Subcutaneous preadipocyte (primary cell): ENCODE measurements around the gene TIMM8A. TPM values are rescaled to one million over a fixed set of nuclear protein-coding genes. Genes with fewer than 3 reads are reported as not detected.

ENCODE experiments used
- small RNA-seq: library from RNA; depleted of rRNA; stranded (forward); fragments of <200 nt; gene quantifications from one replicate; pipeline ENCODE3, GENCODE V24; 2012
- total RNA-seq: library from RNA; depleted of rRNA; stranded (reverse); fragments of >200 nt; gene quantifications from 2 replicates; pipeline ENCODE4 v1.2.3, GENCODE V29; 2012

The TIMM8A gene, protein sequence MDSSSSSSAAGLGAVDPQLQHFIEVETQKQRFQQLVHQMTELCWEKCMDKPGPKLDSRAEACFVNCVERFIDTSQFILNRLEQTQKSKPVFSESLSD
- 5.5 TPM in 2 replicates for total RNA-seq

DNA sequence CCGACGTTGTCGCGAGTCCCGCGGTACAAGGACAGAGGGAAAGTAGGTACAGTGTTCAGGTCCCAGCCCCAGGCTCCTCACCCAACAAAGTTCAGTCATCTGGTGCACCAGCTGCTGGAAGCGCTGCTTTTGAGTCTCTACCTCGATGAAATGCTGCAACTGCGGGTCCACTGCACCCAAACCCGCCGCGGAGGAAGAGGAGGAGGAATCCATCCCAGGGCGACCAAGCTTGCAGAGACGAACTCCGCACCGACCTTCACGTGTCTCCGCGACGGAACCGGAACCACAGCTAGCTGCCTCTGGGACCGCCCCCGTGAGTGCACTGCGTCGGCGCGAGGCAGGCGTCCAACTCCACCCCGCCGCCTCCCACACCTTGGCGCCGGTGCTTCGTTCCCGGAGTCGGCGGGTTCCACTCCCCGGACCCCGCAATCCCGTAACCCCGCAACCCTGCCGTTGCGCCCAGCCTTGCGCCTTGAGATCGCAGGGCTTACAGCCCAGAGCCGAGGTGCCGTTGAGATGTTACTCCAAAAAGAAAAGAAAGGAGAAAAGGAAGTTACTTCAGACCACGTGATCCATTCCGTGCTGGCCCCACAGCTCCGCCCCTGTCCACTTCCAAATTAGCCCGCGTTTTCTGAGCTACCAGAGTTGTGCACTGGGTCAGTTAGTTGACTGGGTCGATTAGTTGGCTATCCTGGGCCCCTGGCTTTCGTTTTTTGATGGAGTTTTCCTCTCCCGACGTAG, at the start of gene TIMM8A:
TSS of gene TIMM8A (minus strand) at position 291 of the 741 bp plus-strand sequence. CDS start at position 213, 78 bp downstream.

DNA sequence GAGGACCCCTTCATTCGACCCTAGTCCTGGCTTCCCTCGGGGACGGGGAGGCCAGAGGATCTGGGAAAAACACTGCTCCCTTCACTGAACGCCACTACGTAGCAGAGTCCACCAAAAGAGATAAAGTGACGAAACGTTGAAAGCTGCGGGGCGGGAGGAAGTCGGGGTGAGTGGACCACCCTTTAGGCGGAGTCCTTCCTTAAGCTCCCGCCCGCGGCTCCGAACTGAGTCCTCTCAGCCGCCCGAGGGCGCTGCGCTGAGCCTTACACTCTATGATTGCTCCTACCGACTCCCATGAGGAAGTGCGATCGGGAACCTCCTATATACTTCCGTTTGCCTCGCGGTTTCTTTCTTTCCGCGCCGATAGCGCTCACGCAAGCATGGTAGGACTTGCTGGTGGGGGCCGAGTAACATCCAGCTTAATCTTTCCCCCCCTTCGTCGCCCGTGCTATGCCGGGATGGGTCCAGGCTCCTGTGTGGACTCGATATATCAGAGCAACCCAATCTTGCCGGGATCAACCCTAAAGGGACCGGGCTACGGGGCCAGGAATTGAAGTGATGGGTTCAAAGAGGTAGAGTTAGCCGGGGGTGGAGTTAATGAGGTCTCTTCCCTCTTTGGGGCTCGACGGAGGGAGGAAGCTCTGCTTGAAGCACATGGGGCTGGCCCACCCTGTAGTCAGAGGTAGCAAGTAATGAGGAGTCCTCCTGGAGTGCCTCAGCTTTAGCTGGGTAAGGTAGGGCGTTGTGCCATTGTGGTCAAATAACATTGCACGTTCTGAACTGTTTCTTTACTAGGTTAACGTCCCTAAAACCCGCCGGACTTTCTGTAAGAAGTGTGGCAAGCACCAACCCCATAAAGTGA, 42.4 kb upstream of the TIMM8A start, which contains the start of gene RPL36A:
TSS of gene RPL36A (plus strand) at position 348 of the 862 bp plus-strand sequence. CDS start at position 381, 33 bp downstream.

DNA sequence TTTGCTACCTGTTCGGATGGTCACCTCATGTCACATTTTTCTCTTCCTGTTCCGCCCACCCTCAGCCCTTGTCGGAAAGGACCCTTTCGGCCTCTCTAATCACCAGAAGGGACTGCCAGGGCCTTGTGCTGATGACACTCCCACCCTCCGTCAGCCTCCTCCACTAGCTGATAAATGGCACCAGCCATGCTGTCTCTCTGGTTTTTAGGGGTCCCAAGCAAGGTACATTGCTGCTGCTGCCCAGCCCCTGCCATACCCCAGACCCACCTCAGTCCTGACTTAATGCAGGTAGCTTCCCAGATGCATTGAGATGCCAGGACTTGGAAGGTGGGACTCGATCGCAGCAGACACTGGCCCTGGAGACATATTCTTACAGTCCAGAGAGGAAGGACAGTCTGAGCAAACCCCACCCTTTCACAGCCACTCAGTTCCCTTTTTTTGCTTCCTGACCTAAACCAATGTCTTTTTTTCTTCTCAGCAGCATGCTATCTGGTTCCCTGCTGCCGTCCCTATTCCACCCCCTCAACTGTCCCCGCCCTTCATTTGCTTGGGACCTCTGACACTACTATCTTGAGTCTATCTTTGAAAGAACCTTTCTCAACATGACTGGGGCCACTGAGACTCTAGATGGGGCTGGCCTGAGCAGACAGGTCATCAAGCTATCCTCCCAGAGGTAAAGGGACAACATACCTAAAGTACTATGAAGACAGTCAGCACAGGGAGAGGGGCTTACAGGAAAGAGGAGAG, 37.4 kb upstream of the TIMM8A start, which contains the start of gene BTK:
TSS of gene BTK (minus strand) at position 397 of the 747 bp plus-strand sequence. CDS start 10,907 bp downstream, outside the sequence.

Small RNA genes within 50 kb of the gene (small RNA-seq; reads per million reads assigned to genes)
- gene RNU6-934P: not detected

Other genes with a start within 250 kb of the TIMM8A start
- under 0.01 and 0.20 TPM in 2 replicates for gene DRP2, start 129.0 kb downstream of the TIMM8A start, total RNA-seq
- 0.37 and 0.39 TPM in 2 replicates for gene TAF7L, start 57.4 kb downstream of the TIMM8A start, total RNA-seq
- not detected in 2 replicates for gene BTK, start 37.4 kb upstream of the TIMM8A start, total RNA-seq
- gene RPL36A, start 42.3 kb upstream of the TIMM8A start, total RNA-seq: 145 and 219 TPM in 2 replicates
- gene GLA, start 59.2 kb upstream of the TIMM8A start, total RNA-seq: 23.9 and 24.4 TPM in 2 replicates
- gene HNRNPH2, start 59.5 kb upstream of the TIMM8A start, total RNA-seq: 46.5 and 47.8 TPM in 2 replicates
- 3.1 and 3.3 TPM in 2 replicates for gene ARMCX4, start 136.7 kb upstream of the TIMM8A start, total RNA-seq
- gene ARMCX1, start 201.8 kb upstream of the TIMM8A start, total RNA-seq: 55.9 and 57.0 TPM in 2 replicates